ENCODE data around the gene B4GAT1. TPM values are rescaled to one million over a fixed set of nuclear protein-coding genes. Genes with fewer than 3 reads are reported as not detected.
"Not testable (repeated sequence)": the region's sequence is repeated elsewhere in the genome, so short reads cannot be mapped to it uniquely, and the experiment has no call there.

The B4GAT1 gene
- total and polyA plus RNA-seq, 2 donors (not counting 3 experiments of a cell fraction or from before 2014, with no cell fraction given) = 21.2 to 21.6 TPM

- H3K9ac ChIP-seq (replicated peaks; ENCODE audit: extremely low read depth, insufficient read depth, low read length) = no peak overlapping the region
- no peak overlapping the region for H2AFZ ChIP-seq (ENCODE audit: low read depth, low read length)
- no TSS peak for BruUV-seq (replicated peaks)
- no peaks in the 10 kb centered on the region for H3K9me3 ChIP-seq (replicated peaks; ENCODE audit: control insufficient read depth, insufficient read depth, low read length)
- H3K4me3 ChIP-seq (replicated peaks in 1 of 3; ENCODE audit: insufficient read depth in 1 of 3, low read depth in 1 of 3, low read length in 3 of 3) = no peak overlapping the region
- no peak overlapping the region for H3K4me2 ChIP-seq (ENCODE audit: insufficient read depth, low read length)
- TF ChIP-seq POLR2A (IDR thresholded peaks at IDR 0.05; ENCODE audit: low read depth, low read length) (no peak), POLR2AphosphoS5 (IDR thresholded peaks at IDR 0.05; ENCODE audit: insufficient read depth, low read depth, low read length) (no peak), GATA2 (IDR thresholded peaks at IDR 0.05; ENCODE audit: insufficient read depth, insufficient read length, low read depth, low read length) (no peak), EZH2 (IDR thresholded peaks at IDR 0.05; ENCODE audit: borderline replicate concordance, low read depth, low read length, severe bottlenecking) (no peak), FOS (IDR thresholded peaks at IDR 0.05; ENCODE audit: borderline replicate concordance, insufficient read depth, low read length) (no peak), JUN (IDR thresholded peaks at IDR 0.05; ENCODE audit: borderline replicate concordance, insufficient read depth, insufficient read length, low read depth) (no peak)
- TF ChIP-seq, protein P1, sequence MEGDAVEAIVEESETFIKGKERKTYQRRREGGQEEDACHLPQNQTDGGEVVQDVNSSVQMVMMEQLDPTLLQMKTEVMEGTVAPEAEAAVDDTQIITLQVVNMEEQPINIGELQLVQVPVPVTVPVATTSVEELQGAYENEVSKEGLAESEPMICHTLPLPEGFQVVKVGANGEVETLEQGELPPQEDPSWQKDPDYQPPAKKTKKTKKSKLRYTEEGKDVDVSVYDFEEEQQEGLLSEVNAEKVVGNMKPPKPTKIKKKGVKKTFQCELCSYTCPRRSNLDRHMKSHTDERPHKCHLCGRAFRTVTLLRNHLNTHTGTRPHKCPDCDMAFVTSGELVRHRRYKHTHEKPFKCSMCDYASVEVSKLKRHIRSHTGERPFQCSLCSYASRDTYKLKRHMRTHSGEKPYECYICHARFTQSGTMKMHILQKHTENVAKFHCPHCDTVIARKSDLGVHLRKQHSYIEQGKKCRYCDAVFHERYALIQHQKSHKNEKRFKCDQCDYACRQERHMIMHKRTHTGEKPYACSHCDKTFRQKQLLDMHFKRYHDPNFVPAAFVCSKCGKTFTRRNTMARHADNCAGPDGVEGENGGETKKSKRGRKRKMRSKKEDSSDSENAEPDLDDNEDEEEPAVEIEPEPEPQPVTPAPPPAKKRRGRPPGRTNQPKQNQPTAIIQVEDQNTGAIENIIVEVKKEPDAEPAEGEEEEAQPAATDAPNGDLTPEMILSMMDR (IDR thresholded peaks at IDR 0.05; ENCODE audit: extremely low read depth in 1 of 2, insufficient read depth in 1 of 2, low read depth in 1 of 2, low read length in 2 of 2) = no peak
- TF ChIP-seq, protein P2, sequence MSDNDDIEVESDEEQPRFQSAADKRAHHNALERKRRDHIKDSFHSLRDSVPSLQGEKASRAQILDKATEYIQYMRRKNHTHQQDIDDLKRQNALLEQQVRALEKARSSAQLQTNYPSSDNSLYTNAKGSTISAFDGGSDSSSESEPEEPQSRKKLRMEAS (IDR thresholded peaks at IDR 0.05; ENCODE audit: insufficient read depth, insufficient read length) = no peak
- H3K4me1 ChIP-seq (ENCODE audit: control insufficient read depth, extremely low read depth, insufficient read depth, low read length) = no peaks in the 10 kb centered on the region
- ChIA-PET CTCF (interaction anchor here (0.6 to 2.0 kb wide), 2 partner anchors 9 to 706 kb away, joined by 4 to 24 read pairs; no protein-coding TSS in a partner anchor), POLR2A (no interaction called here)
- DNase-seq (ENCODE audit: low read depth, low spot score) (no peak), FAIRE-seq (no peak)
- no peaks in the 10 kb centered on the region for H3K9me1 ChIP-seq (replicated peaks; ENCODE audit: control insufficient read depth, extremely low read depth, insufficient read depth, low read length)
- H3K27me3 ChIP-seq (ENCODE audit: control insufficient read depth in 2 of 2, insufficient read depth in 2 of 2, low read length in 2 of 2) = peaks cover 5 to 7% of the 10 kb centered on the region in 2 experiments
- H3K79me2 ChIP-seq (ENCODE audit: control insufficient read depth, insufficient read depth, low read length) = no peaks in the 10 kb centered on the region
- intact Hi-C loops (cut with micrococcal nuclease) = no loop called here
- no peak overlapping the region for H3K27ac ChIP-seq (ENCODE audit: insufficient read depth, low read depth, low read length)
- dilution Hi-C loops (cut with MboI; ENCODE audit: extremely low pct_ligation_motif_present, low sequenced_read_pairs) = no loop called here
- no peaks in the 10 kb centered on the region for H4K20me1 ChIP-seq (replicated peaks; ENCODE audit: control insufficient read depth, extremely low read depth, insufficient read depth, low read length)
- no peaks in the 10 kb centered on the region for H3K36me3 ChIP-seq (ENCODE audit: control insufficient read depth in 2 of 2, extremely low read depth in 1 of 2, insufficient read depth in 2 of 2, low read length in 2 of 2)
Observed at GRCh38 chr11:66321606-66322005, 25.8 kb downstream of the B4GAT1 start.

DNA sequence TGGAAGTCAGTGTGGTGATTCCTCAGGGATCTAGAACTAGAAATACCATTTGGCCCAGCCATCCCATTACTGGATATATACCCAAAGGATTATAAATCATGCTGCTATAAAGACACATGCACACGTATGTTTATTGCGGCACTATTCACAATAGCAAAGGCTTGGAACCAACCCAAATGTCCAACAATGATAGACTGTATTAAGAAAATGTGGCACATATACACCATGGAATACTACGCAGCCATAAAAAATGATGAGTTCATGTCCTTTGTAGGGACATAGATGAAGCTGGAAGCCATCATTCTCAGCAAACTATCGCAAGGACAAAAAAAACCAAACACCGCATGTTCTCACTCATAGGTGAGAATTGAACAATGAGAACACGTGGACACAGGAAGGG, 26.7 kb downstream of the B4GAT1 start:
- BruUV-seq (replicated peaks); H3K27ac ChIP-seq (ENCODE audit: insufficient read depth, low read depth, low read length); FAIRE-seq; dilution Hi-C loops (cut with MboI; ENCODE audit: extremely low pct_ligation_motif_present, low sequenced_read_pairs); POLR2A ChIA-PET; CTCF ChIA-PET; H3K4me1 ChIP-seq (ENCODE audit: control insufficient read depth, extremely low read depth, insufficient read depth, low read length); H3K9me1 ChIP-seq (replicated peaks; ENCODE audit: control insufficient read depth, extremely low read depth, insufficient read depth, low read length); H4K20me1 ChIP-seq (replicated peaks; ENCODE audit: control insufficient read depth, extremely low read depth, insufficient read depth, low read length); DNase-seq (ENCODE audit: low read depth, low spot score); H3K79me2 ChIP-seq (ENCODE audit: control insufficient read depth, insufficient read depth, low read length); H3K9me3 ChIP-seq (replicated peaks; ENCODE audit: control insufficient read depth, insufficient read depth, low read length); H3K9ac ChIP-seq (replicated peaks; ENCODE audit: extremely low read depth, insufficient read depth, low read length); intact Hi-C loops (cut with micrococcal nuclease); H3K36me3 ChIP-seq (ENCODE audit: control insufficient read depth in 2 of 2, extremely low read depth in 1 of 2, insufficient read depth in 2 of 2, low read length in 2 of 2); H3K4me3 ChIP-seq (replicated peaks in 1 of 3; ENCODE audit: insufficient read depth in 1 of 3, low read depth in 1 of 3, low read length in 3 of 3); H2AFZ ChIP-seq (ENCODE audit: low read depth, low read length); H3K27me3 ChIP-seq (ENCODE audit: control insufficient read depth in 2 of 2, insufficient read depth in 2 of 2, low read length in 2 of 2); H3K4me2 ChIP-seq (ENCODE audit: insufficient read depth, low read length): not testable (repeated sequence)

DNA sequence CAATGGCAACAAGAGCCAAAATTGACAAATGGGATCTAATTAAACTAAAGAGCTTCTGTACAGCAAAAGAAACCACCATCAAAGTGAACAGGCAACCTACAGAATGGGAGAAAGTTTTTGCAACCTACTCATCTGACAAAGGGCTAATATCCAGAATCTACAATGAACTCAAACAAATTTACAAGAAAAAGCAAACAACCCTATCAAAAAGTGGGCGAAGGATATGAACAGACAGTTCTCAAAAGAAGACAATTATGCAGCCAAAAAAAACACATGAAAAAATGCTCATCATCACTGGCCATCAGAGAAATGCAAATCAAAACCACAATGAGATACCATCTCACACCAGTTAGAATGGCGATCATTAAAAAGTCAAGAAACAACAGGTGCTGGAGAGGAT, 27.1 kb downstream of the B4GAT1 start:
- BruUV-seq (replicated peaks); H3K4me1 ChIP-seq (ENCODE audit: control insufficient read depth, extremely low read depth, insufficient read depth, low read length); intact Hi-C loops (cut with micrococcal nuclease); H3K36me3 ChIP-seq (ENCODE audit: control insufficient read depth in 2 of 2, extremely low read depth in 1 of 2, insufficient read depth in 2 of 2, low read length in 2 of 2); H3K4me2 ChIP-seq (ENCODE audit: insufficient read depth, low read length); H2AFZ ChIP-seq (ENCODE audit: low read depth, low read length); H4K20me1 ChIP-seq (replicated peaks; ENCODE audit: control insufficient read depth, extremely low read depth, insufficient read depth, low read length); H3K79me2 ChIP-seq (ENCODE audit: control insufficient read depth, insufficient read depth, low read length); H3K9me3 ChIP-seq (replicated peaks; ENCODE audit: control insufficient read depth, insufficient read depth, low read length); H3K27me3 ChIP-seq (ENCODE audit: control insufficient read depth in 2 of 2, insufficient read depth in 2 of 2, low read length in 2 of 2); DNase-seq (ENCODE audit: low read depth, low spot score); FAIRE-seq; CTCF ChIA-PET; H3K27ac ChIP-seq (ENCODE audit: insufficient read depth, low read depth, low read length); H3K9ac ChIP-seq (replicated peaks; ENCODE audit: extremely low read depth, insufficient read depth, low read length); POLR2A ChIA-PET; H3K9me1 ChIP-seq (replicated peaks; ENCODE audit: control insufficient read depth, extremely low read depth, insufficient read depth, low read length); H3K4me3 ChIP-seq (replicated peaks in 1 of 3; ENCODE audit: insufficient read depth in 1 of 3, low read depth in 1 of 3, low read length in 3 of 3); dilution Hi-C loops (cut with MboI; ENCODE audit: extremely low pct_ligation_motif_present, low sequenced_read_pairs): not testable (repeated sequence)
